ENCODE measurements around the gene CLRN2.
"Not testable (repeated sequence)": the region's sequence is repeated elsewhere in the genome, so short reads cannot be mapped to it uniquely, and the experiment has no call there.

The CLRN2 gene

DNA sequence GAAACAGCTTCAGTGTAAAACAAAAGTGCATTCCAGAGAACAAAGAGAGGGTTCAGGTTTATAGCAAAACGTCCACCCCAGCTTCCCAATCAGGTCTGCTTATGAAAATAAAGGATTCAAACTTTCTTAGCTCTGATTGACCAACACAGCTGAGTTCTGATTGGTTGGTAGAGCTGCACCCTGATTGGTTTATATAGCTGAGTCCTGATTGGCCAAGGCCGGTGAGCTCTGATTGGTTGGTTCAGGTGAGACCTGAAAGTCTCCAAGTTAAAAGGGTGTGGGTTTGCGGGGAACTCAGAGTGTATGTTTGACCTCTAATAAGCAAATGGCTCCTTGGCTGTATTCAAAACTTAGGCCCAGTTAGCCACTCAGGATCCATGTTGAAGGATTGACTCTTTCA lies 20.9 kb downstream of the CLRN2 start:
- Histone ChIP-seq H3K9me3 (ENCODE audit: severe bottlenecking) (no peaks in the 10 kb centered on the region), H3K4me3 (ENCODE audit: low read depth, low read length) (no peak overlapping the region), H3K27me3 (ENCODE audit: insufficient read depth, low read depth, severe bottlenecking) (no peaks in the 10 kb centered on the region), H3K36me3 (no peaks in the 10 kb centered on the region), H3K27ac (no peak overlapping the region)
- TF ChIP-seq, protein P1, sequence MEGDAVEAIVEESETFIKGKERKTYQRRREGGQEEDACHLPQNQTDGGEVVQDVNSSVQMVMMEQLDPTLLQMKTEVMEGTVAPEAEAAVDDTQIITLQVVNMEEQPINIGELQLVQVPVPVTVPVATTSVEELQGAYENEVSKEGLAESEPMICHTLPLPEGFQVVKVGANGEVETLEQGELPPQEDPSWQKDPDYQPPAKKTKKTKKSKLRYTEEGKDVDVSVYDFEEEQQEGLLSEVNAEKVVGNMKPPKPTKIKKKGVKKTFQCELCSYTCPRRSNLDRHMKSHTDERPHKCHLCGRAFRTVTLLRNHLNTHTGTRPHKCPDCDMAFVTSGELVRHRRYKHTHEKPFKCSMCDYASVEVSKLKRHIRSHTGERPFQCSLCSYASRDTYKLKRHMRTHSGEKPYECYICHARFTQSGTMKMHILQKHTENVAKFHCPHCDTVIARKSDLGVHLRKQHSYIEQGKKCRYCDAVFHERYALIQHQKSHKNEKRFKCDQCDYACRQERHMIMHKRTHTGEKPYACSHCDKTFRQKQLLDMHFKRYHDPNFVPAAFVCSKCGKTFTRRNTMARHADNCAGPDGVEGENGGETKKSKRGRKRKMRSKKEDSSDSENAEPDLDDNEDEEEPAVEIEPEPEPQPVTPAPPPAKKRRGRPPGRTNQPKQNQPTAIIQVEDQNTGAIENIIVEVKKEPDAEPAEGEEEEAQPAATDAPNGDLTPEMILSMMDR (IDR thresholded peaks at IDR 0.05; ENCODE audit: low read depth, low read length): no peak
- DNase-seq: no peak

DNA sequence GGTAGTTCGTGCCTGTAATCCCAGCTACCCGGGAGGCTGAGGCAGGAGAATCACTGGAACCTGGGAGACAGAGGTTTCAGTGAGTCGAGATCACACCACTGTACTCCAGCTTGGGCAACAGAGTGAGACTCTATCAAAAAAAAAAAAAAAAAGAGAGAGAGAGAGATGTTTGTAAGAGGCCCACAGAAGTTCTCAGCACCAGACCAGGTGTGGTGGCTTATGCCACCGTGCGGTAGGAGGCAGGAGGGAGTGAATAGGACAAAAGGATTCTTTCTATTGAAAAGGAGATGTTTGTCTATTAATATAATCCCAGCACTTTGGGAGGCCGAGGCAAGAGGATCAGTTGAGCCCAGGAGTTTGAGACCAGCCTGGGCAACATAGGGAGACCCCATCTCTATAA lies 22.1 kb downstream of the CLRN2 start:
- H3K9me3 ChIP-seq (ENCODE audit: severe bottlenecking); DNase-seq; H3K36me3 ChIP-seq; H3K4me3 ChIP-seq (ENCODE audit: low read depth, low read length); H3K27ac ChIP-seq; H3K27me3 ChIP-seq (ENCODE audit: insufficient read depth, low read depth, severe bottlenecking): not testable (repeated sequence)

DNA sequence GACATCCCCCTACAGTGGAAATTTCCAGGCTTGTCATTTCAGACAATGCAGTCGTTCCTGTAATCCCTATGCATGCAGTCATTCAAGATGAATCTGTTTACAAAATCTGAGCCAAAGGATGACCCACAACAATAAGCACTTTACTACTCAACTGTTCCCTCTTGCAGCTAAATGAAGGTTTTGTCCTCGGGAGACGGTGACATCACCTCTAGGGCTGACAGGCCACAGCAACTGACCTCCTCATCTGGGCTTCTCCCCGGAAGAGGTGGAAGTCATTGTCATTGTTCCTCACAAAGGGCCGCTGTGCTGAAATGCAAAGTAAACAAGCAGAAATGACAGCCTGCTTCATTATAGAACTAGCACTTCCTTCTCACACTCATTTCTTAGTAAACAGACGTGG lies 29.2 kb downstream of the CLRN2 start:
- DNase-seq: no peak
- H3K27me3 ChIP-seq (ENCODE audit: insufficient read depth, low read depth, severe bottlenecking): no peaks in the 10 kb centered on the region
- no peak overlapping the region for H3K27ac ChIP-seq
- H3K36me3 ChIP-seq: no peaks in the 10 kb centered on the region
- H3K4me3 ChIP-seq (ENCODE audit: low read depth, low read length): no peak overlapping the region
- H3K9me3 ChIP-seq (ENCODE audit: severe bottlenecking): no peaks in the 10 kb centered on the region
- TF ChIP-seq, protein P1 (IDR thresholded peaks at IDR 0.05; ENCODE audit: low read depth, low read length): no peak

DNA sequence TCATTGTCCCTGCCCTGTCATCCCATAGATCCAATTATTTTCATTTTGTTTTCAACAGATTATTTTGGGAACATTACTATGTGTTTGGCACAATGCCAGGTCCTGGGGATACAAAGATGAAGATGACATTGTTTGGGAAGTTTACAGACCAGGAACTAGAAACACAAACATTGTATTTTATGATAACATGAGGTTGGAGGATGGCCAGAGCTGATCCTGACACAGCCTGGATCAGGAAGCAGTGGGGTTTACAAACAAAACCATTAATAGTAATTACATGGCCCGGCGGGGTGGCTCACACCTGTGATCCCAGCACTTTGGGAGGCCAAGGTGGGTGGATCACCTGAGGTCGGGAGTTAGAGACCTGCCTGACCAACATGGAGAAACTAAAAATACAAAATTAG lies 29.9 kb downstream of the CLRN2 start:
- Histone ChIP-seq H3K4me3 (ENCODE audit: low read depth, low read length) (no peak overlapping the region), H3K27ac (no peak overlapping the region), H3K9me3 (ENCODE audit: severe bottlenecking) (no peaks in the 10 kb centered on the region), H3K27me3 (ENCODE audit: insufficient read depth, low read depth, severe bottlenecking) (no peaks in the 10 kb centered on the region), H3K36me3 (no peaks in the 10 kb centered on the region)
- TF ChIP-seq, protein P1 (IDR thresholded peaks at IDR 0.05; ENCODE audit: low read depth, low read length): no peak
- DNase-seq: no peak

DNA sequence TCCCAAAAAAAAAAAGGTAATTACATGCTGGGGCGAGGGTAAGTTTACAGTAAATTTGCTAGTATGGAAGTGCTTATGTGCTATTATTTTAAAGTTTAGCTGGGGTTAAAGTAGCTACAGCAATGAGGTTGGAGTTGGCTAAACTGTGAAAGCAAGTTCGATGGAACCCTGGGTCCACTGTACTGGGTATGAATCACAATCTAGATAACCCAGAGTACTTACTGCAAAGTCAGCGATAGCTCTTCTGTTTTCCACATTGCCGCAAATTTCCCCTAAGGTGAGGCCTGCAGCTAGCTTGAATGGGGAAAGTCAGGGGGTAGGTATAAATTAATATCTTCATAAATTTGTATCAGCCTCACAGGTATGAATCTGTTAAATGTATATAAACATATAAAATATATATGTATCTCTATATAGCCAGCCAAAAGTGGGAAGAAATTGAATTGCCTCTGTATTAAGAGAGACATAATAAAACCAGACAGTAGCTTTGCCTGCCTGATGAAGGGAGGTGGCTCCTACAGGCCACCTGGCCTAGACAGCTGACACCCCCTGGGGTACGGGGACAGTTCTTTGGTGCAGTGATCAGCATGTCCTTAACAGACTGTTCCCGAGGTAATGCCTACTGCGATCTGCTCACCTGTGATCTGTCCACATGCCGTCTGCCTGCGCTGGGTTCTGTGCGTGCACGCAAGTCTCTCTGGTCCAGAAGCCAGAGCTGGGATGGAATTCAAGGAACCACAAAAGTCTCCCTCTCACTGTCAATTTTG lies 30.6 kb downstream of the CLRN2 start:
- H3K4me3 ChIP-seq (ENCODE audit: low read depth, low read length): no peak overlapping the region
- TF ChIP-seq, protein P1 (IDR thresholded peaks at IDR 0.05; ENCODE audit: low read depth, low read length): no peak
- peak; percentile 14 for DNase-seq
- H3K36me3 ChIP-seq: no peaks in the 10 kb centered on the region
- no peaks in the 10 kb centered on the region for H3K9me3 ChIP-seq (ENCODE audit: severe bottlenecking)
- H3K27me3 ChIP-seq (ENCODE audit: insufficient read depth, low read depth, severe bottlenecking): no peaks in the 10 kb centered on the region
- no peak overlapping the region for H3K27ac ChIP-seq

DNA sequence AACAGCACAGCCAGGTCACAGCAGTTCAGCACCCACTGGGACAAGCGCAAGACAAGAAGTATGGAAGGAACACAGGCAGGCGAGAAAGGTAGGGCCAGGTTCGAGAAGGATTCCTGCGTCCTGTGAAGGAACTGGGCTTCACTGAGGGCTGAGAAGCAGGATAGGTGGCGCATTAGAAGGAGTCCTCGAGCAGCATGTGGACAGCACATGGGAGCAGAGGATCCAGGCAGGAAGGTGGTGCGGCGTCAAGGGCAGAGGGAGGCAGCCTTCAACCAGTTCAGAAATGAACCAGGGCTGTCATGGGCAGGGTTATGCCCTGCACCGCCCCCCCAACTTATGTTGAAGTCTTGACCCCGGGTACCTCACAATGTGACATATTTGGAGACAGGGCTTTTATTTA lies 31.3 kb downstream of the CLRN2 start:
- H3K27me3 ChIP-seq (ENCODE audit: insufficient read depth, low read depth, severe bottlenecking): no peaks in the 10 kb centered on the region
- no peaks in the 10 kb centered on the region for H3K36me3 ChIP-seq
- no peaks in the 10 kb centered on the region for H3K9me3 ChIP-seq (ENCODE audit: severe bottlenecking)
- H3K27ac ChIP-seq: no peak overlapping the region
- H3K4me3 ChIP-seq (ENCODE audit: low read depth, low read length): no peak overlapping the region
- no peak for DNase-seq
- TF ChIP-seq, protein P1 (IDR thresholded peaks at IDR 0.05; ENCODE audit: low read depth, low read length): no peak
